IPS-18a (cell line): ENCODE data around the gene CAMK2D.

Experiments used
- H3K27ac ChIP-seq: one replicate; pipeline ENCODE4 v1.5.1; 2013; ENCODE audit warnings: low read length
- H3K27me3 ChIP-seq: one replicate; pipeline ENCODE4 v1.6.1; 2013; ENCODE audit warnings: mild to moderate bottlenecking, low read length; ENCODE audit not compliant: control insufficient read depth, insufficient read depth
- H3K36me3 ChIP-seq: one replicate; pipeline ENCODE4 v1.6.1; 2013; ENCODE audit warnings: low read depth, low read length; ENCODE audit not compliant: control insufficient read depth
- H3K4me1 ChIP-seq: one replicate; pipeline ENCODE4 v1.6.1; 2013; ENCODE audit warnings: low read depth, low read length; ENCODE audit not compliant: control insufficient read depth
- H3K4me3 ChIP-seq: one replicate; pipeline ENCODE4 v1.5.1; 2013; ENCODE audit warnings: low read length
- H3K9ac ChIP-seq: one replicate; pipeline ENCODE4 v1.6.1; 2013; ENCODE audit warnings: mild to moderate bottlenecking, low read length, moderate library complexity
- H3K9me3 ChIP-seq: one replicate; pipeline ENCODE4 v1.6.1; 2013; ENCODE audit warnings: low read depth, low read length; ENCODE audit not compliant: control insufficient read depth

CAMK2D gene

GRCh38 chr4:113559947-113560346 lies 201.6 kb downstream of the CAMK2D start:
- Histone ChIP-seq H3K9ac (no peak overlapping the region), H3K4me1 (peaks cover 12% of the 10 kb centered on the region)

GRCh38 chr4:113556382-113557134 lies 205.0 kb downstream of the CAMK2D start:
- Histone ChIP-seq H3K4me3 (no peak overlapping the region), H3K4me1 (peaks cover 12% of the 10 kb centered on the region), H3K27me3 (no peaks in the 10 kb centered on the region), H3K36me3 (no peaks in the 10 kb centered on the region), H3K9ac (no peak overlapping the region), H3K9me3 (no peaks in the 10 kb centered on the region), H3K27ac (no peak overlapping the region)

More at GRCh38 chr4:113559947-113560346, 201.6 kb downstream of the CAMK2D start:
- no peaks in the 10 kb centered on the region for H3K9me3 ChIP-seq
- no peak overlapping the region for H3K27ac ChIP-seq
- H3K4me3 ChIP-seq, result no peak overlapping the region
- no peaks in the 10 kb centered on the region for H3K27me3 ChIP-seq
- H3K36me3 ChIP-seq, result no peaks in the 10 kb centered on the region

GRCh38 chr4:113555868-113556267 lies 205.7 kb downstream of the CAMK2D start:
- Histone ChIP-seq H3K27me3 (no peaks in the 10 kb centered on the region), H3K4me3 (no peak overlapping the region), H3K9ac (no peak overlapping the region), H3K9me3 (no peaks in the 10 kb centered on the region), H3K27ac (no peak overlapping the region), H3K4me1 (peaks cover 12% of the 10 kb centered on the region), H3K36me3 (no peaks in the 10 kb centered on the region)

GRCh38 chr4:113553082-113553481 lies 208.5 kb downstream of the CAMK2D start:
- no peak overlapping the region for H3K9ac ChIP-seq
- H3K27me3 ChIP-seq, result no peaks in the 10 kb centered on the region
- H3K4me1 ChIP-seq, result no peaks in the 10 kb centered on the region
- H3K9me3 ChIP-seq, result no peaks in the 10 kb centered on the region
- H3K36me3 ChIP-seq, result no peaks in the 10 kb centered on the region
- H3K4me3 ChIP-seq, result no peak overlapping the region
- no peak overlapping the region for H3K27ac ChIP-seq

GRCh38 chr4:113550510-113550909 lies 211.0 kb downstream of the CAMK2D start:
- Histone ChIP-seq H3K9ac (no peak overlapping the region), H3K9me3 (no peaks in the 10 kb centered on the region), H3K36me3 (no peaks in the 10 kb centered on the region), H3K27ac (no peak overlapping the region), H3K27me3 (no peaks in the 10 kb centered on the region), H3K4me1 (no peaks in the 10 kb centered on the region), H3K4me3 (no peak overlapping the region)

GRCh38 chr4:113548303-113548702 lies 213.2 kb downstream of the CAMK2D start:
- no peaks in the 10 kb centered on the region for H3K9me3 ChIP-seq
- H3K4me1 ChIP-seq, result no peaks in the 10 kb centered on the region
- H3K9ac ChIP-seq, result no peak overlapping the region
- H3K36me3 ChIP-seq, result no peaks in the 10 kb centered on the region
- no peak overlapping the region for H3K4me3 ChIP-seq
- no peaks in the 10 kb centered on the region for H3K27me3 ChIP-seq
- H3K27ac ChIP-seq, result no peak overlapping the region

- Histone ChIP-seq H3K9ac (no peak overlapping the region), H3K36me3 (no peaks in the 10 kb centered on the region), H3K4me3 (no peak overlapping the region), H3K27me3 (no peaks in the 10 kb centered on the region), H3K9me3 (no peaks in the 10 kb centered on the region), H3K4me1 (no peaks in the 10 kb centered on the region), H3K27ac (no peak overlapping the region)
Observed at GRCh38 chr4:113547487-113548042, 214.0 kb downstream of the CAMK2D start.

- Histone ChIP-seq H3K36me3 (no peaks in the 10 kb centered on the region), H3K9ac (no peak overlapping the region), H3K4me1 (no peaks in the 10 kb centered on the region), H3K27me3 (no peaks in the 10 kb centered on the region), H3K9me3 (no peaks in the 10 kb centered on the region), H3K27ac (no peak overlapping the region), H3K4me3 (no peak overlapping the region)
Observed at GRCh38 chr4:113541933-113542332, 219.6 kb downstream of the CAMK2D start.

- no peaks in the 10 kb centered on the region for H3K4me1 ChIP-seq
- no peaks in the 10 kb centered on the region for H3K27me3 ChIP-seq
- no peak overlapping the region for H3K9ac ChIP-seq
- H3K27ac ChIP-seq, result no peak overlapping the region
- no peaks in the 10 kb centered on the region for H3K9me3 ChIP-seq
- no peaks in the 10 kb centered on the region for H3K36me3 ChIP-seq
- H3K4me3 ChIP-seq, result no peak overlapping the region
Observed at GRCh38 chr4:113540859-113541258, 220.7 kb downstream of the CAMK2D start.

- H3K27me3 ChIP-seq, result no peaks in the 10 kb centered on the region
- no peaks in the 10 kb centered on the region for H3K36me3 ChIP-seq
- no peaks in the 10 kb centered on the region for H3K9me3 ChIP-seq
- no peak overlapping the region for H3K27ac ChIP-seq
- H3K4me3 ChIP-seq, result no peak overlapping the region
- H3K4me1 ChIP-seq, result no peaks in the 10 kb centered on the region
- H3K9ac ChIP-seq, result no peak overlapping the region
Observed at GRCh38 chr4:113539408-113539807, 222.1 kb downstream of the CAMK2D start.

GRCh38 chr4:113537628-113538027 lies 223.9 kb downstream of the CAMK2D start:
- Histone ChIP-seq H3K4me1 (no peaks in the 10 kb centered on the region), H3K36me3 (no peaks in the 10 kb centered on the region), H3K4me3 (no peak overlapping the region)

GRCh38 chr4:113537203-113537602 lies 224.3 kb downstream of the CAMK2D start:
- H3K27ac ChIP-seq, result no peak overlapping the region
- H3K4me3 ChIP-seq, result no peak overlapping the region
- H3K9me3 ChIP-seq, result no peaks in the 10 kb centered on the region
- H3K4me1 ChIP-seq, result no peaks in the 10 kb centered on the region
- H3K36me3 ChIP-seq, result no peaks in the 10 kb centered on the region
- H3K27me3 ChIP-seq, result no peaks in the 10 kb centered on the region
- H3K9ac ChIP-seq, result no peak overlapping the region

More at GRCh38 chr4:113537628-113538027, 223.9 kb downstream of the CAMK2D start:
- no peaks in the 10 kb centered on the region for H3K27me3 ChIP-seq
- H3K27ac ChIP-seq, result no peak overlapping the region
- H3K9me3 ChIP-seq, result no peaks in the 10 kb centered on the region
- H3K9ac ChIP-seq, result no peak overlapping the region
